Esophagus muscularis mucosa (tissue), 4 donors: ENCODE data around the gene SLC9A8. TPM values are rescaled to one million over a fixed set of nuclear protein-coding genes. Genes with fewer than 3 reads are reported as not detected.

Experiments used
- DNase-seq: peaks from one replicate; pipeline ENCODE4 v3.0.0-alpha.2; 2017; ENCODE audit errors: extremely low spot score
- H3K27ac ChIP-seq, 4 donors: fragments of 200-600 bp; sonication (generic); replicated peaks in 1 of 4; 1 replicate in 3 of 4; 2 replicates in 1 of 4; pipeline ENCODE4 v1.5.1; 2016 to 2019; ENCODE audit warnings: mild to moderate bottlenecking in 1 of 4
- H3K27me3 ChIP-seq, 4 donors: fragments of 200-600 bp; sonication (generic); one replicate each; pipeline versions ENCODE4 v1.5.1 to v1.6.0; 2016 to 2019
- H3K36me3 ChIP-seq, 4 donors: fragments of 200-600 bp; sonication (generic); one replicate each; pipeline ENCODE4 v1.5.1; 2016 to 2019
- H3K4me1 ChIP-seq, 4 donors: fragments of 200-600 bp; sonication (generic); one replicate each; pipeline ENCODE4 v1.5.1; 2016 to 2019
- H3K4me3 ChIP-seq, 4 donors: fragments of 200-600 bp; sonication (generic); 1 replicate in 2 of 4; 2 replicates in 2 of 4; pipeline ENCODE4 v1.5.1; 2016 to 2019; ENCODE audit warnings: mild to moderate bottlenecking in 4 of 4, moderate library complexity in 1 of 4
- H3K9me3 ChIP-seq, 4 donors: fragments of 200-600 bp; sonication (generic); 1 replicate in 3 of 4; 2 replicates in 1 of 4; pipeline ENCODE4 v1.5.1; 2016 to 2019
- CTCF ChIP-seq, 3 experiments: fragments of 200-600 bp in 2 of 3; fragments of 450-650 bp in 1 of 3; sonication (generic) in 2 of 3; IDR thresholded peaks; one replicate each; pipeline ENCODE4 v1.5.1; 2017 to 2019; ENCODE audit warnings: antibody characterized with exemption in 3 of 3, mild to moderate bottlenecking in 2 of 3, moderate library complexity in 1 of 3
- EP300 ChIP-seq: sonication (generic); formaldehyde crosslinking; IDR thresholded peaks from one replicate; pipeline ENCODE4 v1.6.1; 2017; ENCODE audit warnings: antibody characterized with exemption
- POLR2A ChIP-seq: fragments of 450-650 bp; IDR thresholded peaks from one replicate; pipeline ENCODE4 v1.6.1; 2017; ENCODE audit warnings: antibody characterized with exemption, moderate library complexity, mild to moderate bottlenecking, low read depth
- POLR2AphosphoS5 ChIP-seq, 2 donors: sonication (generic); formaldehyde crosslinking; IDR thresholded peaks; one replicate each; pipeline ENCODE4 v1.6.1; 2017; ENCODE audit warnings: antibody characterized with exemption in 2 of 2
- WGBS: methylation state at CpG from one replicate; pipeline ENCODE4 v1.1.5; 2018; 5-methylcytosine and 5-hydroxymethylcytosine counted together
- intact Hi-C: fragments of 100-400 bp; cut with DNase I; formaldehyde crosslinking; loops from one replicate; pipeline ENCODE4 v1.15.1; 2023
- total RNA-seq, 4 donors: library from RNA; depleted of rRNA; stranded (reverse); fragments of >200 nt; gene quantifications; one replicate each; pipeline versions ENCODE4 v1.1.0 to v1.2.1, GENCODE V29; 2016

SLC9A8 gene
- total RNA-seq, 4 donors from 2014 or later, result 7.5 to 9.0 (median 7.5) TPM

- peaks cover 37 to 79% (median 65%) of the 10 kb centered on the region in 4 donors for H3K36me3 ChIP-seq
- H3K27me3 ChIP-seq, result no peaks in the 10 kb centered on the region
- no peak for DNase-seq
- TF ChIP-seq POLR2AphosphoS5 (IDR thresholded peaks at IDR 0.05) (no peak), EP300 (no peak), POLR2A (no peak), CTCF (IDR thresholded peaks at IDR 0.05) (no peak)
- no peak overlapping the region for H3K4me3 ChIP-seq
- intact Hi-C loops, result no loop called here
- H3K4me1 ChIP-seq, result peaks cover 21 to 30% (median 26%) of the 10 kb centered on the region in 4 donors
- no peaks in the 10 kb centered on the region for H3K9me3 ChIP-seq
- H3K27ac ChIP-seq, result no peak overlapping the region
- 82% methylated on average over 15 of the region's 15 CpGs for WGBS
These were observed 94.1 kb downstream of the SLC9A8 start for GRCh38 chr20:49906615-49907154.

GRCh38 chr20:49907405-49908257 lies 95.0 kb downstream of the SLC9A8 start:
- Histone ChIP-seq H3K9me3 (no peaks in the 10 kb centered on the region), H3K4me3 (no peak overlapping the region), H3K27me3 (no peaks in the 10 kb centered on the region), H3K4me1 (peaks cover 27 to 39% (median 34%) of the 10 kb centered on the region in 4 donors), H3K27ac (no peak overlapping the region), H3K36me3 (peaks cover 37 to 76% (median 64%) of the 10 kb centered on the region in 4 donors)
- 91% methylated on average over 18 of the region's 19 CpGs for WGBS
- intact Hi-C loops, result no loop called here
- no peak for DNase-seq
- TF ChIP-seq CTCF (IDR thresholded peaks at IDR 0.05), result no peak
- no peak for TF ChIP-seq POLR2AphosphoS5 (IDR thresholded peaks at IDR 0.05)
- TF ChIP-seq EP300, result no peak
- TF ChIP-seq POLR2A, result no peak

DNA sequence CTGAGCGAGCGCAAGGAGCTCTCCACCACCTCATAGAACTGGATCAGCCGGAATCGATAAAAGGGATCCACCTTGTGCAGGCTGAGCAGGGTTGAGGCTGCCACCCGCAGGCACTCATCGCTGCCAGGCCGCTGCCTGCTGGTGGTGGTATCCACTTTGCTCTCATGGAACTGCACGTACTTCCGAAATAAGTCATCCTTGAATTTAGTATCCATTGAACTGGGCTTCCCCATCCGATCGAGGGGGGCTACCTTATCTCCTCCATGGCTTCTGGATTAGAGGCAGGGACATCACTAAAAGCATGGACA lies 95.6 kb downstream of the SLC9A8 start:
- no peak for DNase-seq
- H3K36me3 ChIP-seq, result peaks cover 37 to 71% (median 62%) of the 10 kb centered on the region in 4 donors
- H3K4me3 ChIP-seq, result no peak overlapping the region
- WGBS, result 96% methylated on average over 11 of the region's 11 CpGs
- intact Hi-C loops, result no loop called here
- no peak for TF ChIP-seq EP300
- TF ChIP-seq POLR2AphosphoS5 (IDR thresholded peaks at IDR 0.05), result no peak
- no peak for TF ChIP-seq POLR2A
- no peak for TF ChIP-seq CTCF (IDR thresholded peaks at IDR 0.05)
- H3K27ac ChIP-seq, result no peak overlapping the region
- H3K27me3 ChIP-seq, result no peaks in the 10 kb centered on the region
- H3K9me3 ChIP-seq, result no peaks in the 10 kb centered on the region
- H3K4me1 ChIP-seq, result peaks cover 33 to 44% (median 39%) of the 10 kb centered on the region in 4 donors

DNA sequence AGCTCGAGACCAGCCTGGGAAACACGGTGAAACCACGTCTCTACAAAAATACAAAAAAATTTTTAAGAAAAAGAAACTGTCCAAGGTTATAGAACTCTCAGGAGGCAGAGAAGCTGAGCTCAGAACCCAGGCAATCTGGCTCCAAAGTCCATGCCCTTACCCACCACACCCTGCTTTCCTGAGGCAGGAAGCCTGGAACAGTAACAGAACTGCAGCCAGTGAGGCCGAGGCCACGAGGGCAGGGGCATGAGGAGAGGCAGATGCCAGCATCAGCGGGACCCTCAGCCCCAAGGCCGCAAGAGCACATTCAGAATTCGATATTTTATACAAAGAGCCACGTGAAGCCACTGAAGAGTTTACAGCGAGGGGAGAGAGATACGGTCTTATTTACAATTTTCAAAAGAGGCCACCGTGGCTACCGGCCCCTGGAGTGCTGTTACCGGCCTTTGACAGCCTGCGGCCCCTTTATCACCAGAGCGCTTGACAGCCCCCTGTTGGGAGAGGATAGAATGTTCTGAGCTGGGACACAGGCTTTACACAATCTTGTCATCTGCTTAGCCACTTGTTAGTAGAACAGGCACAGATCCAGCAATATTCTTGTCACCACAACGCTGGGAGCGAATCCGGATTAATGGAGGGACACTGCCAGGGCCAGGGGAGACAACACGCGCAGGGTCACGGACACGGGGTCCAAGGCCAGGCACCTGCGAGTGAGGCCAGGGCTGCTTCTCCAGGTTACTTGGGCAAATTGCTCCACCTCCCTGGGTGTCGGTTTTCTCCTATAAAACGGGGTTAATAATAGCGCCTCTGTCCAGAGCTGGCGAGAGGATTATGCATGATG lies 97.1 kb downstream of the SLC9A8 start:
- H3K4me3 ChIP-seq, result no peak overlapping the region
- intact Hi-C loops, result no loop called here
- WGBS, result 65% methylated on average over 23 of the region's 28 CpGs
- peak overlapping the region in 3 of 4 donors; percentile 10 to 57 (median 53) for H3K27ac ChIP-seq
- no peak for DNase-seq
- H3K9me3 ChIP-seq, result no peaks in the 10 kb centered on the region
- no peak for TF ChIP-seq EP300
- TF ChIP-seq POLR2AphosphoS5 (IDR thresholded peaks at IDR 0.05), result no peak
- peak in 1 of 3 experiments; percentile 21 for TF ChIP-seq CTCF (IDR thresholded peaks at IDR 0.05)
- no peak for TF ChIP-seq POLR2A
- peaks cover 30 to 56% (median 48%) of the 10 kb centered on the region in 4 donors for H3K36me3 ChIP-seq
- peaks cover 48 to 59% (median 54%) of the 10 kb centered on the region in 4 donors for H3K4me1 ChIP-seq
- H3K27me3 ChIP-seq, result no peaks in the 10 kb centered on the region
